Activated naive CD8-positive, alpha-beta T cell treated with anti-CD3 and anti-CD28 coated beads, Interleukin-2, amount 50 U/mL, for 24 hours (primary cell): ENCODE results near the gene GGT6.
A peak's percentile ranks its signal among the peaks of the same experiment; 100 is the strongest.
"Not testable (repeated sequence)": the region's sequence is repeated elsewhere in the genome, so short reads cannot be mapped to it uniquely, and the experiment has no call there.

Experiments
- ATAC-seq: fragments of 150-1000 bp; cut with Tn5 transposase; one replicate; pipeline ENCODE4 v1.10.0; 2021
- DNase-seq: peaks from one replicate; pipeline ENCODE4 v3.0.0; 2021
- H3K27ac Mint-ChIP-seq: one replicate; pipeline ENCODE4 v1.8.0; 2021; ENCODE audit warnings: mild to moderate bottlenecking, mixed read lengths
- H3K27me3 Mint-ChIP-seq: one replicate; pipeline ENCODE4 v1.8.0; 2021; ENCODE audit warnings: mixed read lengths
- H3K36me3 Mint-ChIP-seq: one replicate; pipeline ENCODE4 v1.8.0; 2021; ENCODE audit warnings: low read depth, mixed read lengths
- H3K4me1 Mint-ChIP-seq: one replicate; pipeline ENCODE4 v1.8.0; 2021; ENCODE audit warnings: mixed read lengths
- H3K4me3 Mint-ChIP-seq: one replicate; pipeline ENCODE4 v1.8.0; 2021; ENCODE audit warnings: mild to moderate bottlenecking, moderate library complexity, mixed read lengths
- H3K9me3 Mint-ChIP-seq: one replicate; pipeline ENCODE4 v1.8.0; 2021; ENCODE audit warnings: mixed read lengths

Gene GGT6

DNA sequence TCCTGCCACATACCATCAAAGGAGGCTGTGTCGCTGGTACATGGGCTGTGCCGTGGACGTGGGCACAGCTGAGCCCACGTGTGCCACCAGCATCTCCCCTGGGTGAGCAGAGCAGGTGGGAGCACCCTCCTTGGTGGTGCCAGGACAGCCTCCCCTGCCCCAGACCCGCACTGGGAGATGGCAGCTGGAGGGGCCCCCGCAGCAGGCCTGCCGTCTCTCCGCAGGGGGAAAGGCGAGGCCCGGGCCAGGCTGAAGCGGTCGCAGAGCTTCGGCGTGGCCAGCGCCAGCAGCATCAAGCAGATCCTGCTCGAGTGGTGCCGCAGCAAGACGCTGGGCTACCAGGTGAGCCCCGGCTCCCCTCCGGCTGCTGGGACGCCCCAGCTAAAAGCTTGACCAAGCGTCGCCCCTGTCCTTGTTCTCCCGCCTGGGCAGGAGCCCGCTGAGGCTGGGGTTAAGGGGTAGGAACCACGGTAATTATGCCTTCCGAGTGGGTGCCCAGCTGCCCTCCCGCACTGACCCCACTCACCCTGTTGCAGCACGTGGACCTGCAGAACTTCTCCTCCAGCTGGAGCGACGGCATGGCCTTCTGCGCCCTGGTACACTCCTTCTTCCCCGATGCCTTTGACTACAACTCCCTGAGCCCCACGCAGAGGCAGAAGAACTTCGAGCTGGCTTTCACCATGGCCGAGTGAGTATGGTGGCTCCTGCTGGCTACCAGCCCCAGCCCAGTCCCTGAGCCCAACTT, 36.4 kb upstream of the GGT6 start:
- no peak overlapping the region for H3K27ac Mint-ChIP-seq
- no peak overlapping the region for H3K4me3 Mint-ChIP-seq

DNA sequence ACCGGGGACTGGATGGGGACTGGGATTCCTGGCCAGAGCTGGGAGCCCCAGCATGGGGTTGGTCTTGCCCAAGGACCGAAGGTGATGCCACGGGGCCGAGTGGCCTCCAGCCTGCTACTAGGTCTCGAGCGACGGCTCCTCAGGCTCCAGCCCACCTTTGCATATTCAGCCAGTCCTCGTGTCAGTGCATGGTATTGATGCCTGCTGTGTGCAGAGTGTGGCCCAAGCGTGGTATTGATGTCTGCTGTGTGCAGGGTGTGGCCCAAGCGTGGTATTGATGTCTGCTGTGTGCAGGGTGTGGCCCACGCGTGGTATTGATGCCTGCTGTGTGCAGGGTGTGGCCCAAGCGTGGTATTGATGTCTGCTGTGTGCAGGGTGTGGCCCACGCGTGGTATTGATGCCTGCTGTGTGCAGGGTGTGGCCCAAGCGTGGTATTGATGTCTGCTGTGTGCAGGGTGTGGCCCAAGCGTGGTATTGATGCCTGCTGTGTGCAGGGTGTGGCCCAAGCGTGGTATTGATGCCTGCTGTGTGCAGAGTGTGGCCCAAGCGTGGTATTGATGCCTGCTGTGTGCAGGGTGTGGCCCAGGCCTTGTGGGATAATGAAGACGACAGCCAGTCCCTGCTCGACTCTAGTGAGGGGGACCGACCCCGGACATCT, 35.4 kb upstream of the GGT6 start:
- H3K4me1 Mint-ChIP-seq, H3K27ac Mint-ChIP-seq, H3K36me3 Mint-ChIP-seq, H3K27me3 Mint-ChIP-seq, DNase-seq, ATAC-seq, H3K9me3 Mint-ChIP-seq, H3K4me3 Mint-ChIP-seq: not testable (repeated sequence)

More for the DNA sequence above, 36.4 kb upstream of the GGT6 start:
- peaks cover 3% of the 10 kb centered on the region for H3K4me1 Mint-ChIP-seq
- H3K36me3 Mint-ChIP-seq: no peaks in the 10 kb centered on the region
- DNase-seq: no peak
- ATAC-seq: no peak
- H3K9me3 Mint-ChIP-seq: no peaks in the 10 kb centered on the region
- H3K27me3 Mint-ChIP-seq: peaks cover 1% of the 10 kb centered on the region

DNA sequence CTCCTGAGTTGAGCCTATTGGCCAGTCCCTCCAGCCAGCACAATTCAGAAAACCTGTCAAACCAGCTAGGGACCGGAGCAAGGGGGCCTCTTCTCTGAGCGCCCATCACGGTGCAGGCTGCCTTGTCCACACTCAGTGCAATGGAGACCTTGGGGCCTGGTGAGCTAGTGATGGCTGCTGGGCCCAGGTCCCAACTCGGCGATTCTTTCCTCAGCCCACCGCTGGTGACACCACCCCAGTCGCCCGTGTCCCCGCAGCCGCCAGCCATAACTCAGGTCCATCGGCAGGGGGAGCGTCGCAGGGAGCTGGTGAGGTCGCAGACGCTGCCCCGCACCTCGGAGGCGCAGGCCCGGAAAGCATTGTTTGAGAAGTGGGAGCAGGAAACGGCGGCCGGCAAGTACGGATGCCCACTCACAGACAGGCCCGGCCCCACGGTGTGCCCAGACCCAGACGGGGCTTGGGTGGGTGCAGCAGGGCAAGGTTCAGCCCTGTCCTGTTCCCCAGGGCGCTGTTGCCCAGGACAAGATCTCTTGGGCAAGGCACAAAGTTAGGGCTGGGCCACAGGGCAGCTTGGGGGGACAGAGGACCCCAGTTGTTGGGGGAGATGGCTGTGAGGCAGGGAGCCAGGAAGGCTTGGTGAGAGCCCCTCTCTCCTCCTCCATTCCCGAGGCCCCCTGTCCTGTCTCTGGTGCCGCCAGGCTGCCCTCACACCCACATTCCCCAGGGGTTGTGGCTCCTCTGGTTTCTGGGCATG, 34.7 kb upstream of the GGT6 start:
- DNase-seq (peak; percentile 53), ATAC-seq (peak; percentile 51)
- Mint-ChIP-seq H3K36me3 (no peaks in the 10 kb centered on the region), H3K27me3 (peaks cover 6% of the 10 kb centered on the region), H3K9me3 (no peaks in the 10 kb centered on the region), H3K4me3 (no peak overlapping the region), H3K27ac (no peak overlapping the region), H3K4me1 (peaks cover 3% of the 10 kb centered on the region)

DNA sequence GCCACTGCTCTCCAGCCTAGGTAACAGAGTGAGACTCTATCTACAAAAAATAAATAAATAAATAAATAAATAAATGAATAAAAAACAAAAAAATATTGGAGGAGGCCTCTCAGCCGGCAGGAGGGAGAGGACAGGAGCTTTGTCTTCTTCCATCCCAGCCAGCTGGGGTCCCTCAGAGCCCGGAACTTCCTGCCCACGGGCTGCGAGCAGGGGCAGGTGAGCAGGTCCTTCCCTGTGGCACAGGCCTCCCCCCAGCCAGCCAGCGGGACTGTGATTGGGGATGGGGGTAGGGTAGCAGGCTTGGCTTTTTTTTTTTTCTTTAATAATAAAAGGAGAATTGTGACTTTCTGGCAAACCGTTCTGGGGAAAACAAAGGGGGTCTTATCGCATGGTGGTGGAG, 34.0 kb upstream of the GGT6 start:
- no peak for ATAC-seq

DNA sequence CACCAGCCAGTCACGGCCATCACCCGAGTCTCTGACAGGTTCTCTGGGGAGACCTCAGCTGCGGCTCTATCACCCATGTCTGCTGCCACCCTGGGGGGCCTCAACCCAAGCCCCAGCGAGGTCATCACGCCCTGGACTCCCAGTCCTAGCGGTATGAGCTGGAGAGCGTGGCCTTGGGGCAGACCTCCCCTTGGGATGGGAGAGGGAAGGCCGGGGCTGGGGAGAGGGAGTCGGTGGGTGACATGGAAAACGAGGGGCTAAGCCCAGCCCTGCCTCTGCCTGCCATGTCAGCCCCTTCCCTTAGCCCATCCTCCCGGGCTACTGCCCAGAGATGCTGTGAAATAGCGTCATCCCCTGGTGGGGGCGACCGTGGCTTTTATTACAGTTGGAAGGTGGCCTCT, 32.6 kb upstream of the GGT6 start:
- ATAC-seq: no peak
- H3K36me3 Mint-ChIP-seq: no peaks in the 10 kb centered on the region
- DNase-seq: no peak
- no peak overlapping the region for H3K4me3 Mint-ChIP-seq
- no peak overlapping the region for H3K27ac Mint-ChIP-seq
- peaks cover 6% of the 10 kb centered on the region for H3K27me3 Mint-ChIP-seq
- H3K9me3 Mint-ChIP-seq: no peaks in the 10 kb centered on the region
- peaks cover 4% of the 10 kb centered on the region for H3K4me1 Mint-ChIP-seq

More for the DNA sequence above, 34.0 kb upstream of the GGT6 start:
- peaks cover 3% of the 10 kb centered on the region for H3K4me1 Mint-ChIP-seq
- H3K27ac Mint-ChIP-seq: no peak overlapping the region
- H3K36me3 Mint-ChIP-seq: no peaks in the 10 kb centered on the region
- no peak for DNase-seq
- no peak overlapping the region for H3K4me3 Mint-ChIP-seq
- H3K9me3 Mint-ChIP-seq: no peaks in the 10 kb centered on the region
- H3K27me3 Mint-ChIP-seq: peaks cover 6% of the 10 kb centered on the region

DNA sequence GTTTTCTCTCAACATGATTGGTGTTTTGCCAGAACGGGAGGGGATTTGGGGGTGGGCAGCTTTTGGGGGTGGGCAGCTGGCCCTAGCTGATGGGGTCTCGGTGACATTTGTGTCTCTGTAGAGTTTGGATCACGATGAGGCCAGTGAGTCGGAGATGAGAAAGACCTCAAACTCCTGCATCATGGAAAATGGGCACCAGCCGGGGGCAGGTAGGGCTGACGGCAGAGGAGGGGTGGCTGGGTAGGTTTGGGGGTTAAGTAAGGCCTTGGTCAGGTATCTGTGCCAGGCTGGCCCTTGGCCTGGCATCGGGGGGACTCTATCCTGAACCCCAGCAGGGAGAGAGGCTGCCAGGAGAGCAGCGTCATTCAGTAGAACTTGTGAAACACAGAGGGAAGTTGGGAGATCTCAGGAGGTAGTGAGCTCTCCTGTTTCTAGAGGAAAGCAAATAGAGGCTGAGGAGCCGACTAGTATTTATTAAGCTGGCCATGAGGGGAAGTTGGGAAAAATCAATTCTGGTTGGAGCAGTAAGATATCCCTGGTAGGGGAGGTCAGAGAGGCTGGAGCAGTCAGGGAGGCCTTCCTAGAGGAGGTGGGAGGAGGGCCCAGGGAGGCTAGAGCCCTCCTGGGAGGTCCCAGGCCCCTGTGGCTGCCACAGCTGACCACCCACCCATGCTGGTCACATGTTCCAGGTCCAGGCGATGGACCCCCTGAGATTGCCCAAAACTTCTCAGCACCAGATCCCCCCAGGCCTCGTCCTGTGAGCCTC, 32.0 kb upstream of the GGT6 start:
- Mint-ChIP-seq H3K27ac (no peak overlapping the region), H3K36me3 (no peaks in the 10 kb centered on the region), H3K9me3 (no peaks in the 10 kb centered on the region), H3K4me1 (peaks cover 4% of the 10 kb centered on the region), H3K4me3 (no peak overlapping the region), H3K27me3 (peaks cover 6% of the 10 kb centered on the region)
- no peak for ATAC-seq
- no peak for DNase-seq

DNA sequence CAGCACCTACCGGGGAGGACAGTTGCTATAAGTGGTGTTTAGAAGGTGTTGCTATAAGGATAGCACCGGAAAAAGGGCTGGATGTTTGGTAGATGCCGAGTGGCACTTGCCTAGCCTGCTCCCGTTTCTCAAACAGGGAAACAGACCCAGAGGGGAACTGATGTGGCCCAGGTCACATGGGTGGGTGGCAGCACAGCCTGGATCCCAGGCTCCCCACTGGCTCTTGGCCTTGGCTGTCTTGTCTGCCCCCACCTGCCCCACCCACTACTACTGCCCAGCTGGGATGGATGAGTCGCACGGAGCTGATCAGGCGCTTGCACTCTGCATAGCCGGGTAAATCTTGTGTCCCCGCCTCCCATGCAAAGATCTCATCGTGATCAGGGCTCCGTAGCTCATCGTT, 31.2 kb upstream of the GGT6 start:
- H3K36me3 Mint-ChIP-seq: no peaks in the 10 kb centered on the region
- H3K27ac Mint-ChIP-seq: no peak overlapping the region
- peaks cover 8% of the 10 kb centered on the region for H3K27me3 Mint-ChIP-seq
- no peak for DNase-seq
- ATAC-seq: no peak
- no peaks in the 10 kb centered on the region for H3K9me3 Mint-ChIP-seq
- H3K4me1 Mint-ChIP-seq: peaks cover 4% of the 10 kb centered on the region
- H3K4me3 Mint-ChIP-seq: no peak overlapping the region

DNA sequence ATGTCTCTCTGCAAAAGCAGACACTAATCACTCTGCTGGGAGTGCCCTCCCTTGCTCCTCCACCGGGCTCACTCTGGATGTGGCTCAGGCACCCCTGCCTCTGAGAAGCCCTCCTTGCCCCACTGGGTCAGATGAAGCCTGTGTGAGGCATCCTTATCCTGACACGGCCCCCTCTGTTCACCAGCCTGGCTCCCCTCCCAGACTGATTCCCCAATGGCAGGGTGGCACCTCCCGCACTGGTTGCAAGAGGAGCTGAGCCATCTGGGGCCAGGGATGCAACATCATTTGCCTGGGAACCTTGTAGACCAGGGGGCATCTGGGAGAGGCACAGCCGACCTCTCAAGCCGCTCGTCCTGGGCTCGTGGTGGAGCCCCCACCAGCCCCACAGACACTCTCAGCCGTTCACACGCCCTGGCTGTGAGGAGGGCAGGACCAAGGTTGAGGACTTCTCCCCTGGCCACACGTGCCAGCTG, 30.6 kb upstream of the GGT6 start:
- Mint-ChIP-seq H3K4me1 (peaks cover 4% of the 10 kb centered on the region), H3K9me3 (no peaks in the 10 kb centered on the region), H3K27ac (no peak overlapping the region), H3K27me3 (peaks cover 12% of the 10 kb centered on the region), H3K4me3 (no peak overlapping the region), H3K36me3 (no peaks in the 10 kb centered on the region)
- ATAC-seq: no peak
- DNase-seq: no peak

DNA sequence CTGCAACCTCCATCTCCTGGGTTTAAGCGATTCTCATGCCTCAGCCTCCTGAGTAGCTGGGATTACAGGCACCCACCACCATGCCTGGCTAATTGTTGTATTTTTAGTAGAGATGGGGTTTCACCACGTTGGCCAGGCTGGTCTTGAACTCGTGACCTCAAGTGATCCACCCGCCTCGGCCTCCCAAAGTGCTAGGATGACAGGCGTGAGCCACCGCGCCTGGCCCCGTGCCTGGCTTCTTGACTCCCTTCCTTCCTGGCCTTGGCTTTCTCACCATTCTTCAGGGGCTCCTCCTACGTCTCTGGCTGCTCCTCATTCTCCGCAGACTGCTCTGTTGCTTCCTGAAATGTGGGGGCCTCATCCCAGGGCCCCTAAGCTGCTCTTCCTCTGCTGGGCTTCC, 29.7 kb upstream of the GGT6 start:
- not testable (repeated sequence) for ATAC-seq, DNase-seq, H3K4me1 Mint-ChIP-seq, H3K9me3 Mint-ChIP-seq, H3K27ac Mint-ChIP-seq, H3K4me3 Mint-ChIP-seq, H3K36me3 Mint-ChIP-seq
- peaks cover 19% of the 10 kb centered on the region for H3K27me3 Mint-ChIP-seq

DNA sequence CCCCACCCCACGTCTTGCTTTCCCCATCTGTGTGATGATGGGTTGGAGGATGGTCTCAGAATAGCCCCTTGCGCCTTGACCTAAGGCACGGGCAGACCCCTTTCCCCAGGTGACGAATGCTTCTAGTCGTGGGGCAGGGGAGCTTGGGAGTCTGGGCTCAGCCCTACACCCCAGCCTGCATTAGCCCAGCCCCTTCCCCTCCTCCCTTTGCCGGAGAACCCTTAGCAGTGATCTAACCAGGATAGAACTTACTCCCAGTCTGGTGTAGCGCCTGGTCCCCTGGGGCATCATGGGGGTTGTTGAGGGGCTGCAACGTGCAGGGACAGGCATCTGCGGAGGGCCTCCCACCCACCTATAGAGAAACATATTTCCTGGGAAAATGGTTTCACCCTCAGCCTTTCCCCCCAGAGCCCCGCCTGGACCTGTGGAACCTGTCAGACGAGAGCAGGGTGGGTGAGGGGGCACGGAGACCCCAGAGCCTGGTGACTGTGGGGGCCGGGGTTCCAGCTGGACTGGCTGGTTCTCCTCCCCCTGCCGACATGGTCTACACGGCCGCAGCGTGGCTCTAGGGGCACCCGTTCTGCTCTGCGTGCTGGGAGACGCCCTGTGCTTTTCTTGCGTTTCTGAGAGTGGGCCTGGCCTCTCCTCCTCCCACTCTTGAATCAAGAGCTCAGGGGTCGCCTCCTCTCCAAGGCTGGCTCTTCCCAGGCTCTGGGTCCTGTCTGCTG, 28.7 kb upstream of the GGT6 start:
- Mint-ChIP-seq H3K4me1 (peaks cover 1% of the 10 kb centered on the region), H3K27me3 (peaks cover 19% of the 10 kb centered on the region), H3K9me3 (no peaks in the 10 kb centered on the region), H3K36me3 (no peaks in the 10 kb centered on the region), H3K4me3 (no peak overlapping the region), H3K27ac (no peak overlapping the region)
- DNase-seq: no peak
- no peak for ATAC-seq

DNA sequence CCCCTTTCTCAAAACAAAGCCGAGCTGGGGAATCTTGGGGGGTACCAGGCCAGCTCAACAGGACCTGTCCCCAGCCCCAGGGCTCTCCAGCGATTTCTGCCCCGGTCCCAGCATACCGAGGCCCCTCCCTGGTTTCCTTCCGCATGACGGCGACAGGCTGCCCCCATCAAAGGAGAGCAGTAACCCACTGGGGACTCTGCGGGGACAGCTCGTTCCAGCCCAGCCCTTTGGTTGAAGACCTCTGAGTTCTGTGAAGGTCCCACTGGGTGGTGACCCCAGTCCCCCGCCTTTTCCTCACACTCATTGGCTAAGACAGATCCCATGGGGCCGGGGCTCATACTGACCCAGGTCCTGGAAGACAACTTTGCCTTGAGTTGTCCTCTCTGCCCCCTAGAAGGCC, 28.0 kb upstream of the GGT6 start:
- Mint-ChIP-seq H3K4me1 (peaks cover 7% of the 10 kb centered on the region), H3K4me3 (no peak overlapping the region), H3K27me3 (peaks cover 25% of the 10 kb centered on the region), H3K9me3 (no peaks in the 10 kb centered on the region), H3K36me3 (no peaks in the 10 kb centered on the region), H3K27ac (peak overlapping the region; percentile 11)
- DNase-seq: no peak
- no peak for ATAC-seq

DNA sequence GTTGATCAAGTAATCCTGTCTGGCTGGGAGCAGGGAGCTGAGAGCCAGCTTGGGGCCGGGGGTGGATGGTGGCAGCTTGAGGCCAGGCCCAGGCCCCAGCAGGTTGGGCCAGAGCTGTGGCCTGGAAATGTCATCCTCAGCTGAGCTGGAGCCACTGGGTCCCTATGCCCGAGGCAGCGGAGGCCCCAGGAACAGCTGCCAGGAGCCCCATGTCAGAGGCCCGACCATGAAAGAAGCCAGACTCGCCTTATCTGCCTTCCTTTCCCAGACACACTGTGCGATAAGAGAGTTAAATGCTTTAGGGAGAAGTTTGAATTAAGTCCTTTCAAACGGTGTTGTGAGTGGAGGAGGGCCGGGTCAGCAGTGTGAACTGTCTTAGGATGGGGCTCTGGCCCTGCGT, 27.4 kb upstream of the GGT6 start:
- no peak for DNase-seq
- H3K9me3 Mint-ChIP-seq: no peaks in the 10 kb centered on the region
- no peak for ATAC-seq
- H3K4me3 Mint-ChIP-seq: no peak overlapping the region
- peaks cover 31% of the 10 kb centered on the region for H3K27me3 Mint-ChIP-seq
- H3K4me1 Mint-ChIP-seq: peaks cover 7% of the 10 kb centered on the region
- no peak overlapping the region for H3K27ac Mint-ChIP-seq
- no peaks in the 10 kb centered on the region for H3K36me3 Mint-ChIP-seq

DNA sequence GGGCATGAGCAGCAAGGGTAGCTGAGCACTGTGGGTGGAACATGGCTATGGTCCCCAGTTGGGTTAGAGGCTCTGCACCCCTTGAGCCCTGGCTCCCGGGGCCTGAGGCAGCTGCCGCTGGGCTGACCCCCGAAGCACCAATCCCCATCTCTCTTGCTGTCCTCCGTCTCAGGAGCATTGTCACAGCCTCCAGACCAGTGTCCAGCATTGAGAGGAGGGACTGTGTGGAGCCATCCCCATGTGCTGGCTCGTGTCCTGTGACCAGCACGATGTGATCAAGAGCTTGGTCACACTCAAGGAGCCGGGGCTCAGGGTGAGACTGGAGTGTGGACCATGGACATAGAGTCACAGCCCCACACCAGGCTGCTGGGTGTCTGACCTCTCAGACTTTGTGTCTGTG, 26.8 kb upstream of the GGT6 start:
- ATAC-seq (no peak), DNase-seq (no peak)
- Mint-ChIP-seq H3K4me3 (no peak overlapping the region), H3K27me3 (peaks cover 35% of the 10 kb centered on the region), H3K9me3 (no peaks in the 10 kb centered on the region), H3K4me1 (peaks cover 7% of the 10 kb centered on the region), H3K36me3 (no peaks in the 10 kb centered on the region), H3K27ac (no peak overlapping the region)

DNA sequence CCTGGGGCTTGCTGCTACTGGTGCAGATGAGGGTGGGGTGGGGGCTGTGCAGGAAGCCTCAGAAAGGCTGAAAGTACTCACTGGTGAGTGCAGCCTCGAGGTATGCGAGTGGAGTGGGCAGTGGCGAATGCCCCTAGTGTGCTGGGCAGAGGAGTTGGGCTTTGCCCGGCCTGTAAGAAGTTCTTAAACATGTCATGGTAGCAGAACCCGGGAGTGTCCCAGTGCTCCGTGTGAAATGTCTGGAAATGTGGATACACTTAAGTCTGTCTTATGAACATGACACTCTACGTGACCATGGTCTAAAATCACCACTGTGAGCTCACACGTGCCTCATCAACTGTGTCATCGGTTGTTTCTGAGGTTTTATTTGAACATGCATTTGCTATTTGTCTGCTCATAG, 25.7 kb upstream of the GGT6 start:
- Mint-ChIP-seq H3K27me3 (peaks cover 41% of the 10 kb centered on the region), H3K9me3 (no peaks in the 10 kb centered on the region), H3K4me1 (peaks cover 7% of the 10 kb centered on the region), H3K36me3 (no peaks in the 10 kb centered on the region), H3K4me3 (no peak overlapping the region), H3K27ac (no peak overlapping the region)
- no peak for DNase-seq
- ATAC-seq: no peak
